ENCODE measurements around the gene IQCH. TPM values are rescaled to one million over a fixed set of nuclear protein-coding genes. Genes with fewer than 3 reads are reported as not detected.

The IQCH gene
- total RNA-seq (2022; extraction: Qiagen RNA extraction; ENCODE audit: low read depth): 0.89 to 2.2 TPM (median 1.6 TPM) in 5 replicates

GRCh38 chr15:67254238-67255175 lies at the start of gene IQCH, which contains the start of gene AAGAB:
Gene IQCH (plus strand): TSS chr15:67254786. CDS start chr15:67254897, 111 bp downstream.
Gene AAGAB (minus strand): TSS chr15:67254661. CDS start chr15:67254631, 30 bp downstream.

GRCh38 chr15:67521029-67521782 lies 266.6 kb downstream of the IQCH start, which contains the start of gene C15orf61:
Gene C15orf61 (plus strand): TSS chr15:67521131. CDS start chr15:67521249, 118 bp downstream.

DNA sequence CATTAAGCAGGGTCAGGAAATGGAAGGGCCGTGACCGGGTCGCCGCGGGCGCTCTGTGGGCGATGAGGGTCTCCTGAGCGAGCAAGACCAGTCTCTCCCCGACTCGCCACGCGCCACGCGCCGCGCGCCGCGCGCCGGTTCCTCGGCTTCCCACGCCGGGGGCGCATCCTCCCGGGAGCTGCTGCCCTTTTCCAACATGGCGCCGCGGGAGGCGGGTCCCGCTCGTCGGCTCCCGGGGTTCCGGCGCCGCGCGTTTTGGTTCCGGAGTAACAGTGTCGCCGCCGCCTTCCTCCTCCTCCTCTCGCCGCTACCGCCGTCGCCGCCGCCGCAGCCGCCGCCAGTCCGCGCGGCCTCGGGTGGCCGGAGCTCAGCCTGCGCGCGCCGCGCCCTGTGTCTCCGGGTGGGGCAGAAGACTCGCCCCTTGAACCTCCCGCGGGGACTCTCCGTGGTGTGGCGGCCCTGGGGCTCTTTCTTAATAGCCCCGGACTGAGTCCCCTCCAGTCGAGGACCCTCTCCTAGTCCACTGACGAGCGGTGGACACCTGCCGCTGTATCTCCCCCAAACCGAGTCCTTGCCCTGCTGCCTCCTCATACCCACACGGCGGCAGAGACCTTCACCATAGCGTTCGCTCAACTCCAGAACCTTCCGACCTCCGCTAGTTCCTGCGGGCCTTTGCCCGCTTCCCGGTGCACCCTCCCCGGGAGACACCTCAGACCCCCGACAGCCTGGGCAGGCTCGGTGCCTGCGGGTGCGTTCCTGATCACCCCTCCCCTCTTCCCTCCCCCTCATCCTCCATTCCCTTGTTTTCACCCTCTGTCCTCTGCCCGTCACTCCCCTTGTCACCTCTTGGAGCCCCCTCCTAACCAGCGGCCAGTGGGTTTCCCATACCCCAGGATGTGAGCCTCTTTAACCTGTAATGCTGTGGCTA lies 288.1 kb downstream of the IQCH start, which contains the start of gene MAP2K5:
Gene MAP2K5 (plus strand): TSS at position 284 of the 928 bp plus-strand sequence. CDS start 633 bp downstream, at position 917.

Other genes starting within 250 kb of the IQCH start
- gene SMAD3, start 189.2 kb upstream of the IQCH start, total RNA-seq (2022; extraction: Qiagen RNA extraction; ENCODE audit: low read depth): 154 to 225 TPM (median 208 TPM) in 5 replicates
- 72.6 to 77.6 TPM (median 76.6 TPM) in 5 replicates for gene AAGAB, start 125 bp upstream of the IQCH start, total RNA-seq (2022; extraction: Qiagen RNA extraction; ENCODE audit: low read depth)

All from A549 treated with CpdA at 1 μM for 4 hours (cell line).